Activated T-helper 1 cell treated with anti-CD3 and anti-CD28 coated beads, Interleukin-2, amount 50 U/mL, for 16 hours (primary cell): Measurements from ENCODE around the gene RELA.
"Not testable (repeated sequence)": the region's sequence is repeated elsewhere in the genome, so short reads cannot be mapped to it uniquely, and the experiment has no call there.

Experiments used
- DNase-seq, 2 donors: peaks; one replicate each; pipeline ENCODE4 v3.0.0-alpha.2; 2020; ENCODE audit warnings: low read depth in 1 of 2, low spot score in 1 of 2

RELA gene

GRCh38 chr11:65662799-65663638 is at the start of gene RELA:
TSS of gene RELA (minus strand) at chr11:65662916. CDS start at chr11:65662832, 84 bp downstream.
- peak; percentile 78 to 84 for DNase-seq

- DNase-seq = peak; percentile 95 to 96
Measured at GRCh38 chr11:65711785-65712632, 49.3 kb upstream of the RELA start, which contains the start of gene KAT5. TSS of gene KAT5 (plus strand) at chr11:65712252. CDS start at chr11:65712268, 16 bp downstream.

- DNase-seq = no peak
Measured at GRCh38 chr11:65710421-65710820, 47.7 kb upstream of the RELA start.

- DNase-seq = no peak
Measured at GRCh38 chr11:65709661-65710060, 46.9 kb upstream of the RELA start.

GRCh38 chr11:65708451-65708850 is 45.7 kb upstream of the RELA start:
- DNase-seq = no peak

- DNase-seq = not testable (repeated sequence)
Measured at GRCh38 chr11:65707002-65707401, 44.3 kb upstream of the RELA start.

GRCh38 chr11:65706303-65706763 is 43.6 kb upstream of the RELA start:
- DNase-seq = peak; percentile 48 to 55

- no peak for DNase-seq
Measured at GRCh38 chr11:65703846-65704245, 41.1 kb upstream of the RELA start.

- no peak for DNase-seq
Measured at GRCh38 chr11:65701686-65702085, 39.0 kb upstream of the RELA start.

- DNase-seq = no peak
Measured at GRCh38 chr11:65700399-65700798, 37.7 kb upstream of the RELA start.

GRCh38 chr11:65699306-65699705 is 36.6 kb upstream of the RELA start:
- DNase-seq = no peak

GRCh38 chr11:65698205-65698604 is 35.5 kb upstream of the RELA start:
- no peak for DNase-seq

GRCh38 chr11:65696802-65697552 is 34.3 kb upstream of the RELA start:
- DNase-seq = no peak

GRCh38 chr11:65695459-65696241 is 32.9 kb upstream of the RELA start:
- DNase-seq = no peak

- DNase-seq = no peak
Measured at GRCh38 chr11:65692367-65692766, 29.7 kb upstream of the RELA start.

- not testable (repeated sequence) for DNase-seq
Measured at GRCh38 chr11:65691847-65692246, 29.1 kb upstream of the RELA start.

- no peak for DNase-seq
Measured at GRCh38 chr11:65685981-65686380, 23.3 kb upstream of the RELA start.

GRCh38 chr11:65683480-65683879 is 20.8 kb upstream of the RELA start:
- DNase-seq = not testable (repeated sequence)

GRCh38 chr11:65680192-65680743 is 17.6 kb upstream of the RELA start:
- no peak for DNase-seq

- DNase-seq = no peak
Measured at GRCh38 chr11:65672982-65673381, 10.3 kb upstream of the RELA start.
